Spinal cord (tissue), 10 donors: ENCODE measurements around the gene MAML3. TPM values are rescaled to one million over a fixed set of nuclear protein-coding genes. Genes with fewer than 3 reads are reported as not detected.

ENCODE experiments used
- DNase-seq, 6 donors: peaks; one replicate each; pipeline versions ENCODE4 v3.0.0 to v3.0.0-alpha.2; 2013 to 2015; ENCODE audit warnings: low spot score in 6 of 6, low read depth in 4 of 6
- H3K27ac ChIP-seq: one replicate; pipeline ENCODE4 v1.5.1; 2013; ENCODE audit warnings: low read depth, low read length, control low read depth
- H3K27me3 ChIP-seq: one replicate; pipeline ENCODE4 v1.6.1; 2013; ENCODE audit warnings: low read length; ENCODE audit not compliant: control insufficient read depth, insufficient read depth
- H3K36me3 ChIP-seq: one replicate; pipeline ENCODE4 v1.6.1; 2013; ENCODE audit warnings: low read length; ENCODE audit not compliant: control insufficient read depth, insufficient read depth
- H3K4me1 ChIP-seq: one replicate; pipeline ENCODE4 v1.6.1; 2013; ENCODE audit warnings: low read length; ENCODE audit not compliant: control insufficient read depth, insufficient read depth
- H3K4me3 ChIP-seq: one replicate; pipeline ENCODE4 v1.5.1; 2013; ENCODE audit warnings: low read depth, low read length, control low read depth
- H3K9me3 ChIP-seq: one replicate; pipeline ENCODE4 v1.6.1; 2013; ENCODE audit warnings: low read length; ENCODE audit not compliant: control insufficient read depth, insufficient read depth
- WGBS: methylation state at CpG from one replicate; pipeline ENCODE4 v1.1.5; 2013; ENCODE audit warnings: missing lambda C conversion rate; ENCODE audit not compliant: insufficient coverage; 5-methylcytosine and 5-hydroxymethylcytosine counted together
- polyA plus RNA-seq, 2 donors: library from polyadenylated mRNA; unstranded; fragments of 120-200 nt; gene quantifications; one replicate each; pipeline ENCODE4 v1.2.1, GENCODE V29; 2013; ENCODE audit not compliant: insufficient read length in 2 of 2
- total RNA-seq, 2 donors: library from RNA; depleted of rRNA in 1 of 2; stranded (reverse); fragments of 120-200 nt in 1 of 2; fragments of >200 nt in 1 of 2; gene quantifications; one replicate each; pipeline versions ENCODE4 v1.2.3 to v1.2.4, GENCODE V29; 2013 to 2014
- donor health status: healthy.

MAML3 gene
- total and polyA plus RNA-seq, 4 donors: 6.0 to 11.0 (median 8.2) TPM

- 80% methylated on average over 1 of the region's 3 CpGs for WGBS
- DNase-seq: no peak
- no peaks in the 10 kb centered on the region for H3K27me3 ChIP-seq
- H3K4me1 ChIP-seq: no peaks in the 10 kb centered on the region
- no peak overlapping the region for H3K27ac ChIP-seq
- no peak overlapping the region for H3K4me3 ChIP-seq
- no peaks in the 10 kb centered on the region for H3K36me3 ChIP-seq
- H3K9me3 ChIP-seq: no peaks in the 10 kb centered on the region
Observed at GRCh38 chr4:140056015-140056414, 98.0 kb downstream of the MAML3 start.

GRCh38 chr4:140054861-140055260 is 99.1 kb downstream of the MAML3 start:
- no peaks in the 10 kb centered on the region for H3K27me3 ChIP-seq
- no peaks in the 10 kb centered on the region for H3K9me3 ChIP-seq
- H3K36me3 ChIP-seq: no peaks in the 10 kb centered on the region
- H3K4me1 ChIP-seq: peaks cover 4% of the 10 kb centered on the region
- WGBS: no CpG with 5 or more reads among the region's 1 CpG
- H3K4me3 ChIP-seq: no peak overlapping the region
- DNase-seq: no peak
- no peak overlapping the region for H3K27ac ChIP-seq

- 94% methylated on average over 3 of the region's 4 CpGs for WGBS
- no peak for DNase-seq
- H3K27me3 ChIP-seq: no peaks in the 10 kb centered on the region
- H3K4me3 ChIP-seq: no peak overlapping the region
- no peak overlapping the region for H3K27ac ChIP-seq
- H3K9me3 ChIP-seq: no peaks in the 10 kb centered on the region
- no peaks in the 10 kb centered on the region for H3K36me3 ChIP-seq
- H3K4me1 ChIP-seq: peaks cover 8% of the 10 kb centered on the region
Observed at GRCh38 chr4:140053185-140053584, 100.8 kb downstream of the MAML3 start.

GRCh38 chr4:140052050-140052449 is 101.9 kb downstream of the MAML3 start:
- no peak overlapping the region for H3K27ac ChIP-seq
- no CpG with 5 or more reads among the region's 3 CpGs for WGBS
- peaks cover 14% of the 10 kb centered on the region for H3K4me1 ChIP-seq
- H3K27me3 ChIP-seq: no peaks in the 10 kb centered on the region
- no peaks in the 10 kb centered on the region for H3K36me3 ChIP-seq
- no peaks in the 10 kb centered on the region for H3K9me3 ChIP-seq
- DNase-seq: peak in 2 of 6 donors; percentile 39 to 73
- no peak overlapping the region for H3K4me3 ChIP-seq

GRCh38 chr4:140049849-140050637 is 103.9 kb downstream of the MAML3 start:
- no peaks in the 10 kb centered on the region for H3K36me3 ChIP-seq
- H3K27me3 ChIP-seq: no peaks in the 10 kb centered on the region
- H3K27ac ChIP-seq: peak overlapping the region; percentile 65
- peaks cover 16% of the 10 kb centered on the region for H3K4me1 ChIP-seq
- 39% methylated on average over 6 of the region's 8 CpGs for WGBS
- no peaks in the 10 kb centered on the region for H3K9me3 ChIP-seq
- H3K4me3 ChIP-seq: no peak overlapping the region
- DNase-seq: peak in 2 of 6 donors; percentile 75 to 78

- Histone ChIP-seq H3K36me3 (no peaks in the 10 kb centered on the region), H3K27me3 (no peaks in the 10 kb centered on the region), H3K9me3 (no peaks in the 10 kb centered on the region), H3K4me3 (peak overlapping the region; percentile 22), H3K27ac (peak overlapping the region; percentile 65), H3K4me1 (peaks cover 16% of the 10 kb centered on the region)
- peak; percentile 55 to 98 (median 76) for DNase-seq
- whole genome bisulfite sequencing: 0% methylated on average over 5 of the region's 13 CpGs
Observed at GRCh38 chr4:140049024-140049848, 104.7 kb downstream of the MAML3 start.

- Histone ChIP-seq H3K27me3 (no peaks in the 10 kb centered on the region), H3K36me3 (no peaks in the 10 kb centered on the region), H3K4me1 (peaks cover 16% of the 10 kb centered on the region), H3K4me3 (peak overlapping the region; percentile 22), H3K27ac (peak overlapping the region; percentile 65), H3K9me3 (no peaks in the 10 kb centered on the region)
- 13% methylated on average over 2 of the region's 4 CpGs for WGBS
- no peak for DNase-seq
Observed at GRCh38 chr4:140048419-140048995, 105.5 kb downstream of the MAML3 start.

- no peak overlapping the region for H3K4me3 ChIP-seq
- no peaks in the 10 kb centered on the region for H3K9me3 ChIP-seq
- H3K27ac ChIP-seq: no peak overlapping the region
- H3K4me1 ChIP-seq: peaks cover 16% of the 10 kb centered on the region
- DNase-seq: no peak
- no peaks in the 10 kb centered on the region for H3K27me3 ChIP-seq
- no peaks in the 10 kb centered on the region for H3K36me3 ChIP-seq
- WGBS: 71% methylated on average over 1 of the region's 5 CpGs
Observed at GRCh38 chr4:140047786-140048185, 106.2 kb downstream of the MAML3 start.

- no peaks in the 10 kb centered on the region for H3K27me3 ChIP-seq
- H3K4me1 ChIP-seq: peaks cover 16% of the 10 kb centered on the region
- H3K27ac ChIP-seq: no peak overlapping the region
- no peaks in the 10 kb centered on the region for H3K36me3 ChIP-seq
- 58% methylated on average over 16 of the region's 17 CpGs for WGBS
- DNase-seq: peak in 2 of 6 donors; percentile 63 to 75
- H3K9me3 ChIP-seq: no peaks in the 10 kb centered on the region
- H3K4me3 ChIP-seq: no peak overlapping the region
Observed at GRCh38 chr4:140047017-140047640, 106.9 kb downstream of the MAML3 start.
